ENCODE results near the gene ZNRF2.

DNA sequence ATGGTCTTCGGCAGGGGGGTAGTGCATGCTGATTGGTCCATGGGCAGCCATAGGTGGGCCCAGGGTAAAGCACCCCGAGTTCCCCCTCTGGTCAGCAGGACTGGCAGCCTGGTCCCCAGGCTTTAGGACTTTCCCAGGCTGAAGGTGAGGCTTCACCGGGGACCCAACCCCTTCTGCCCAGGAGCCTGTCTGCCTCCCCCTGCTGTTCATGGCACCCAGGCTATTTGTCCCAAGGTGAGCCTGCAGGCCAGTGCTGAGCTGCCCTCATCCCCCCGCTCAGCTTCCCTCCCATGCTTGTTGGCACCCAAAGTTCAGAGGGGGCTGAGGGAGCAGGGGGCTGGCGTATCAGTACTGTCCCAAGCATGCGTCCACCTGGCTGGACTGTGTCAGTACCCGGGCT, 38.5 kb upstream of the ZNRF2 start:
- TF ChIP-seq, protein P1, sequence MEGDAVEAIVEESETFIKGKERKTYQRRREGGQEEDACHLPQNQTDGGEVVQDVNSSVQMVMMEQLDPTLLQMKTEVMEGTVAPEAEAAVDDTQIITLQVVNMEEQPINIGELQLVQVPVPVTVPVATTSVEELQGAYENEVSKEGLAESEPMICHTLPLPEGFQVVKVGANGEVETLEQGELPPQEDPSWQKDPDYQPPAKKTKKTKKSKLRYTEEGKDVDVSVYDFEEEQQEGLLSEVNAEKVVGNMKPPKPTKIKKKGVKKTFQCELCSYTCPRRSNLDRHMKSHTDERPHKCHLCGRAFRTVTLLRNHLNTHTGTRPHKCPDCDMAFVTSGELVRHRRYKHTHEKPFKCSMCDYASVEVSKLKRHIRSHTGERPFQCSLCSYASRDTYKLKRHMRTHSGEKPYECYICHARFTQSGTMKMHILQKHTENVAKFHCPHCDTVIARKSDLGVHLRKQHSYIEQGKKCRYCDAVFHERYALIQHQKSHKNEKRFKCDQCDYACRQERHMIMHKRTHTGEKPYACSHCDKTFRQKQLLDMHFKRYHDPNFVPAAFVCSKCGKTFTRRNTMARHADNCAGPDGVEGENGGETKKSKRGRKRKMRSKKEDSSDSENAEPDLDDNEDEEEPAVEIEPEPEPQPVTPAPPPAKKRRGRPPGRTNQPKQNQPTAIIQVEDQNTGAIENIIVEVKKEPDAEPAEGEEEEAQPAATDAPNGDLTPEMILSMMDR (IDR thresholded peaks at IDR 0.05; ENCODE audit: poor library complexity) = no peak
- TF ChIP-seq EZH2phosphoT487 (IDR thresholded peaks at IDR 0.05; ENCODE audit: low read depth, severe bottlenecking, unreplicated experiment) (no peak), EZH2 (IDR thresholded peaks at IDR 0.05; ENCODE audit: borderline replicate concordance) (no peak)
